ENCODE results near the gene S100A11.
A peak's percentile ranks its signal among the peaks of the same experiment; 100 is the strongest.

Gene S100A11

DNA sequence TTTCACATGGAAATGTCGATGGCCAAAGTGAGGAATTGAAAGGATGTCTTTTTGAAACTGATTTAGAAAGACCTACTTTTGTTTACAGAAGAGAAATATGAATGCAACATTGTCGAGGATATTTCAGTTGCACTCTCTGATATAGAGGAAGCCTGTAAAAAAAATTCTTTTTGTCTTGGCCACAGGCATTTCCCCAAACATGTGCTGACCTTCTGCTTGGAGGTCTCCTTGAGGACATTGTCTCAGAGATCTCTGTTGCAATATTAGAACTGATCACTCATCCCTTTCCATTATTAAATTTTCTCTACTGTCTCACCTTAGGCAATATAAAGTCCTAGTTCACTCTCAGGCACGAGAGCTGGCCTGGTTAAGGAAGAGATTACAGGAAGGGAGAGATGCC is 16.0 kb downstream of the S100A11 start:
- peaks cover 9% of the 10 kb centered on the region for H3K4me1 ChIP-seq (ENCODE audit: low read length)
- H3K36me3 ChIP-seq (replicated peaks; ENCODE audit: low read depth, low read length), result no peaks in the 10 kb centered on the region

DNA sequence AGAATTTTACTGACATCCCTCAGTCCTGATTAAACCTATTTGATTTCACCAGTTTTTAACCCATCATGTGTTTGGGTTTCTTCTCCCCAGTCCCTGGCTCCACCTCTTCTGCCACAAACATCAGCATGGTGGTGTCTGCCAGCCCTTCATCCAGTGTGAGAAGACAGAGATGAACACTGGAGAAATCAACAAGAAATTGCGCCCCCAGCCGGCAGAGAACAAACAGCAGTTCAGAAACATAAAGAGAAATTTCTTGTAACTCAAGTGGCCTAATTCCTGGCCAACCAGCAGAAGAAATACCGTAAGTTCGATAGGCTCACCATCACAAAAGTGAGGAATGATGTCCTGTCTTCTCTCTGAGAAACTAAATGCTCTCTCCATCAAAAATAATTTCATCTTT is 18.3 kb downstream of the S100A11 start:
- TF ChIP-seq, protein P1, sequence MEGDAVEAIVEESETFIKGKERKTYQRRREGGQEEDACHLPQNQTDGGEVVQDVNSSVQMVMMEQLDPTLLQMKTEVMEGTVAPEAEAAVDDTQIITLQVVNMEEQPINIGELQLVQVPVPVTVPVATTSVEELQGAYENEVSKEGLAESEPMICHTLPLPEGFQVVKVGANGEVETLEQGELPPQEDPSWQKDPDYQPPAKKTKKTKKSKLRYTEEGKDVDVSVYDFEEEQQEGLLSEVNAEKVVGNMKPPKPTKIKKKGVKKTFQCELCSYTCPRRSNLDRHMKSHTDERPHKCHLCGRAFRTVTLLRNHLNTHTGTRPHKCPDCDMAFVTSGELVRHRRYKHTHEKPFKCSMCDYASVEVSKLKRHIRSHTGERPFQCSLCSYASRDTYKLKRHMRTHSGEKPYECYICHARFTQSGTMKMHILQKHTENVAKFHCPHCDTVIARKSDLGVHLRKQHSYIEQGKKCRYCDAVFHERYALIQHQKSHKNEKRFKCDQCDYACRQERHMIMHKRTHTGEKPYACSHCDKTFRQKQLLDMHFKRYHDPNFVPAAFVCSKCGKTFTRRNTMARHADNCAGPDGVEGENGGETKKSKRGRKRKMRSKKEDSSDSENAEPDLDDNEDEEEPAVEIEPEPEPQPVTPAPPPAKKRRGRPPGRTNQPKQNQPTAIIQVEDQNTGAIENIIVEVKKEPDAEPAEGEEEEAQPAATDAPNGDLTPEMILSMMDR (IDR thresholded peaks at IDR 0.05; ENCODE audit: low read depth, low read length), result peak; percentile 61
- TF ChIP-seq EZH2phosphoT487 (IDR thresholded peaks at IDR 0.05; ENCODE audit: low read depth), result no peak

More for the DNA sequence above, 16.0 kb downstream of the S100A11 start:
- H3K9me3 ChIP-seq (ENCODE audit: insufficient read depth, low read length), result no peaks in the 10 kb centered on the region
- H2AFZ ChIP-seq (ENCODE audit: low read depth, low read length), result no peak overlapping the region
- H3K9ac ChIP-seq (ENCODE audit: low read length), result no peak overlapping the region
- TF ChIP-seq, protein P1 (IDR thresholded peaks at IDR 0.05; ENCODE audit: low read depth, low read length), result no peak
- TF ChIP-seq EZH2phosphoT487 (IDR thresholded peaks at IDR 0.05; ENCODE audit: low read depth), result no peak
- no peak overlapping the region for H3K4me2 ChIP-seq (ENCODE audit: low read length)
- no peaks in the 10 kb centered on the region for H3K79me2 ChIP-seq (ENCODE audit: low read length)
- H3K27me3 ChIP-seq (ENCODE audit: low read depth, low read length), result peaks cover 30% of the 10 kb centered on the region
- H3K27ac ChIP-seq (ENCODE audit: low read length), result no peak overlapping the region
- H4K20me1 ChIP-seq (ENCODE audit: insufficient read depth, low read length), result no peaks in the 10 kb centered on the region
- no peak overlapping the region for H3K4me3 ChIP-seq (ENCODE audit: low read length)

DNA sequence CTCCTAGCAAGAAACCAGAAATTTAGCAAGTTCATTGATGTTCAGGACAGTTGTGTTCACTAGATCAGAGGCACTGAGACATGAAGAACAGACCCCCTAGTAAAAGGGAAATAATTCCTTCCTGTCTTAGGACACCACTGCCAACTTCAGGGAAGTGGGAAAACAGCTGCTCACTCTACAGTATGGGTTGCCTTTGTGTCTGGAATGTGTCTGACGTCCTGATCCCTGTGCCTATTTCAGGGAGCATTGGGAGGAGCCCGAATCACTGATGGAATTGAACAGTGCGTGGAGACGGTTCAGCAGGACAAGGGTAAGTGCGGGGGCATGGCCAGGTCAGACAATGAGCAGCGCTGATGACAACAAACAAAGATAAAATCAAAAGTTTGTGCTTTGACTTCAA is 21.0 kb downstream of the S100A11 start:
- H3K4me2 ChIP-seq (ENCODE audit: low read length), result no peak overlapping the region
- no peak overlapping the region for H3K4me3 ChIP-seq (ENCODE audit: low read length)
- no peaks in the 10 kb centered on the region for H3K79me2 ChIP-seq (ENCODE audit: low read length)
- H3K4me1 ChIP-seq (ENCODE audit: low read length), result peaks cover 6% of the 10 kb centered on the region; the same call in 1 of the 2 replicates
- H3K27me3 ChIP-seq (ENCODE audit: low read depth, low read length), result peaks cover 33% of the 10 kb centered on the region
- no peak overlapping the region for H3K27ac ChIP-seq (ENCODE audit: low read length)
- no peaks in the 10 kb centered on the region for H3K9me3 ChIP-seq (ENCODE audit: insufficient read depth, low read length)
- no peak overlapping the region for H2AFZ ChIP-seq (ENCODE audit: low read depth, low read length)
- no peak overlapping the region for H3K9ac ChIP-seq (ENCODE audit: low read length)
- no peaks in the 10 kb centered on the region for H4K20me1 ChIP-seq (ENCODE audit: insufficient read depth, low read length)
- no peaks in the 10 kb centered on the region for H3K36me3 ChIP-seq (replicated peaks; ENCODE audit: low read depth, low read length)
- TF ChIP-seq EZH2phosphoT487 (IDR thresholded peaks at IDR 0.05; ENCODE audit: low read depth), result no peak
- TF ChIP-seq, protein P1 (IDR thresholded peaks at IDR 0.05; ENCODE audit: low read depth, low read length), result no peak

More for the DNA sequence above, 18.3 kb downstream of the S100A11 start:
- Histone ChIP-seq H3K27ac (ENCODE audit: low read length) (no peak overlapping the region), H3K27me3 (ENCODE audit: low read depth, low read length) (peaks cover 37% of the 10 kb centered on the region), H3K9me3 (ENCODE audit: insufficient read depth, low read length) (no peaks in the 10 kb centered on the region), H3K4me3 (ENCODE audit: low read length) (no peak overlapping the region), H3K36me3 (replicated peaks; ENCODE audit: low read depth, low read length) (no peaks in the 10 kb centered on the region), H3K79me2 (ENCODE audit: low read length) (no peaks in the 10 kb centered on the region), H3K4me2 (ENCODE audit: low read length) (no peak overlapping the region), H2AFZ (ENCODE audit: low read depth, low read length) (no peak overlapping the region), H3K9ac (ENCODE audit: low read length) (no peak overlapping the region), H4K20me1 (ENCODE audit: insufficient read depth, low read length) (no peaks in the 10 kb centered on the region), H3K4me1 (ENCODE audit: low read length) (no peaks in the 10 kb centered on the region)

DNA sequence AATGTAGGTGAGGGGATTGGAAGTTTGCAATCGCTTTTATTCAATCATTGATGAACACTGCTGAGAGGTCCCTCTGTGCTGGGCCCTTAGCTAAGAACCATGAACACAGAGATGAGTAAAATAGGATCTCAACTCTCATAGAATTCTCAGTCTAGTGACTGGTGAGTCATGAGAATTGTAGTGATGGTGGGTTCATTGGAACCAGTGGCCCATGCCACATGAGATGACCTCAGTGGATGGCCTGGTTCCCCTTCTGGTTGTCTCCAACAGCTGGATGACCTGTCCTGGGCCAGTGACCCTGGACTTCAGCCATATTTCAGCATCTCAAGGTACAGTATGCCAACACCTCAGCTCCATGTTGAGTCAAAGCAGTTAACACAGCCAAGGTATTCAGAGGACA is 21.9 kb downstream of the S100A11 start:
- H2AFZ ChIP-seq (ENCODE audit: low read depth, low read length), result no peak overlapping the region
- peaks cover 33% of the 10 kb centered on the region for H3K27me3 ChIP-seq (ENCODE audit: low read depth, low read length)
- no peak overlapping the region for H3K4me3 ChIP-seq (ENCODE audit: low read length)
- TF ChIP-seq, protein P1 (IDR thresholded peaks at IDR 0.05; ENCODE audit: low read depth, low read length), result no peak
- TF ChIP-seq EZH2phosphoT487 (IDR thresholded peaks at IDR 0.05; ENCODE audit: low read depth), result no peak
- no peak overlapping the region for H3K9ac ChIP-seq (ENCODE audit: low read length)
- H3K27ac ChIP-seq (ENCODE audit: low read length), result no peak overlapping the region
- peaks cover 6% of the 10 kb centered on the region; the same call in 1 of the 2 replicates for H3K4me1 ChIP-seq (ENCODE audit: low read length)
- H3K79me2 ChIP-seq (ENCODE audit: low read length), result no peaks in the 10 kb centered on the region
- no peaks in the 10 kb centered on the region for H3K9me3 ChIP-seq (ENCODE audit: insufficient read depth, low read length)
- no peak overlapping the region for H3K4me2 ChIP-seq (ENCODE audit: low read length)
- no peaks in the 10 kb centered on the region for H3K36me3 ChIP-seq (replicated peaks; ENCODE audit: low read depth, low read length)
- H4K20me1 ChIP-seq (ENCODE audit: insufficient read depth, low read length), result no peaks in the 10 kb centered on the region

All from OCI-LY3 (cell line).